Stimulated activated CD4-positive, alpha-beta T cell treated with anti-CD3 and anti-CD28 coated beads, Interleukin-2, amount 100 ng/mL, for 24 hours (primary cell): Measurements from ENCODE around the gene PCSK6.
"Not testable (repeated sequence)": the region's sequence is repeated elsewhere in the genome, so short reads cannot be mapped to it uniquely, and the experiment has no call there.

Experiments
- DNase-seq, 2 donors: peaks; one replicate each; pipeline ENCODE4 v3.0.0-alpha.2; 2020

PCSK6 gene

GRCh38 chr15:101428758-101429157 is 60.7 kb downstream of the PCSK6 start:
- no peak for DNase-seq

- DNase-seq = no peak
These were observed 61.7 kb downstream of the PCSK6 start for GRCh38 chr15:101427606-101428487.

- DNase-seq = no peak
These were observed 62.7 kb downstream of the PCSK6 start for GRCh38 chr15:101426761-101427333.

- DNase-seq = no peak
These were observed 63.6 kb downstream of the PCSK6 start for GRCh38 chr15:101425787-101426365.

GRCh38 chr15:101424984-101425383 is 64.5 kb downstream of the PCSK6 start:
- DNase-seq = no peak

GRCh38 chr15:101420232-101420631 is 69.3 kb downstream of the PCSK6 start:
- DNase-seq = no peak

GRCh38 chr15:101416475-101416874 is 73.0 kb downstream of the PCSK6 start:
- DNase-seq = not testable (repeated sequence)

- DNase-seq = no peak
These were observed 76.3 kb downstream of the PCSK6 start for GRCh38 chr15:101413239-101413638.

- DNase-seq = no peak
These were observed 77.9 kb downstream of the PCSK6 start for GRCh38 chr15:101411581-101411980.

- no peak for DNase-seq
These were observed 78.4 kb downstream of the PCSK6 start for GRCh38 chr15:101411085-101411484.

- DNase-seq = no peak
These were observed 78.9 kb downstream of the PCSK6 start for GRCh38 chr15:101410612-101411011.

- DNase-seq = no peak
These were observed 79.9 kb downstream of the PCSK6 start for GRCh38 chr15:101409621-101410020.

- no peak for DNase-seq
These were observed 81.3 kb downstream of the PCSK6 start for GRCh38 chr15:101407966-101408775.

GRCh38 chr15:101407439-101407838 is 82.1 kb downstream of the PCSK6 start:
- no peak for DNase-seq

- DNase-seq = no peak
These were observed 82.8 kb downstream of the PCSK6 start for GRCh38 chr15:101406526-101407195.

- DNase-seq = no peak
These were observed 83.5 kb downstream of the PCSK6 start for GRCh38 chr15:101406036-101406435.

- no peak for DNase-seq
These were observed 85.3 kb downstream of the PCSK6 start for GRCh38 chr15:101404245-101404644.

- not testable (repeated sequence) for DNase-seq
These were observed 86.6 kb downstream of the PCSK6 start for GRCh38 chr15:101402883-101403282.

GRCh38 chr15:101401286-101401685 is 88.2 kb downstream of the PCSK6 start:
- DNase-seq = no peak

- DNase-seq = no peak
These were observed 90.1 kb downstream of the PCSK6 start for GRCh38 chr15:101399431-101399830.

GRCh38 chr15:101398247-101398646 is 91.3 kb downstream of the PCSK6 start:
- no peak for DNase-seq

GRCh38 chr15:101397521-101398003 is 91.9 kb downstream of the PCSK6 start:
- DNase-seq = no peak
